Smooth muscle cell (in vitro differentiated cells): ENCODE results near the gene PTPRN2. TPM values are rescaled to one million over a fixed set of nuclear protein-coding genes. Genes with fewer than 3 reads are reported as not detected.

Source experiments
- DNase-seq: peaks from one replicate; lab custom pipeline; 2025; ENCODE audit not compliant: unreplicated experiment; lab: John Stamatoyannopoulos, UW
- H2AFZ ChIP-seq: fragments of 200-600 bp; sonication (generic); 2 replicates; pipeline ENCODE4 v1.6.0; 2016; ENCODE audit warnings: antibody characterized with exemption, low read depth, mild to moderate bottlenecking
- H3F3A ChIP-seq: fragments of 200-600 bp; sonication (generic); 2 replicates; pipeline ENCODE4 v1.6.0; 2017; ENCODE audit warnings: antibody characterized with exemption, low read depth
- H3K27ac ChIP-seq: fragments of 200-600 bp; sonication (generic); 2 replicates; pipeline ENCODE4 v1.5.1; 2016; ENCODE audit warnings: low read depth, mild to moderate bottlenecking
- H3K27me3 ChIP-seq: fragments of 200-600 bp; sonication (generic); 2 replicates; pipeline ENCODE4 v1.6.1; 2016; ENCODE audit warnings: low read depth, mild to moderate bottlenecking
- H3K36me3 ChIP-seq: fragments of 200-600 bp; sonication (generic); 2 replicates; pipeline ENCODE4 v1.5.1; 2016; ENCODE audit warnings: low read depth
- H3K4me1 ChIP-seq: fragments of 200-600 bp; sonication (generic); 2 replicates; pipeline ENCODE4 v1.5.1; 2016; ENCODE audit warnings: low read depth
- H3K4me2 ChIP-seq: fragments of 200-600 bp; sonication (generic); 2 replicates; pipeline ENCODE4 v1.6.0; 2016; ENCODE audit warnings: mild to moderate bottlenecking
- H3K4me3 ChIP-seq: fragments of 200-600 bp; sonication (generic); 2 replicates; pipeline ENCODE4 v1.5.1; 2016; ENCODE audit warnings: mild to moderate bottlenecking
- H3K79me2 ChIP-seq: fragments of 200-600 bp; sonication (generic); 2 replicates; pipeline ENCODE4 v1.6.0; 2016; ENCODE audit warnings: low read depth, mild to moderate bottlenecking
- H3K9ac ChIP-seq: fragments of 200-600 bp; sonication (generic); 2 replicates; pipeline ENCODE4 v1.6.0; 2016; ENCODE audit warnings: low read depth
- H3K9me3 ChIP-seq: fragments of 200-600 bp; sonication (generic); replicated peaks from 2 replicates; pipeline ENCODE4 v1.5.1; 2016; ENCODE audit warnings: low read depth
- H4K20me1 ChIP-seq: fragments of 200-600 bp; sonication (generic); 2 replicates; pipeline ENCODE4 v1.6.0; 2016; ENCODE audit warnings: low read depth
- WGBS: methylation state at CpG from one replicate; pipeline ENCODE4 v1.1.7; 2016; ENCODE audit warnings: low lambda C conversion rate; 5-methylcytosine and 5-hydroxymethylcytosine counted together
- polyA plus RNA-seq: library from polyadenylated mRNA; unstranded; fragments of >200 nt; fragmentation: Nextera tagmentation; extraction: Ambion mirVana; gene quantifications from 2 replicates; pipeline ENCODE4 v1.2.1, GENCODE V29; 2016
- total RNA-seq: library from RNA; depleted of rRNA; stranded (reverse); fragments of >200 nt; gene quantifications from 2 replicates; pipeline ENCODE4 v1.2.3, GENCODE V29; 2014
- TF ChIP-seq, protein P1 (sequence below): fragments of 200-600 bp; sonication (generic); IDR thresholded peaks from 2 replicates; pipeline ENCODE4 v1.5.1; 2017; ENCODE audit warnings: borderline replicate concordance, mild to moderate bottlenecking, antibody characterized with exemption; ENCODE audit not compliant: insufficient read depth, poor library complexity, severe bottlenecking

The PTPRN2 gene
- total and polyA plus RNA-seq, 2 experiments from 2014 or later: 0.09 to 0.87 TPM

- H3K27me3 ChIP-seq: no peaks in the 10 kb centered on the region
- no peak overlapping the region for H3K4me2 ChIP-seq
- no peaks in the 10 kb centered on the region for H3K79me2 ChIP-seq
- TF ChIP-seq, protein P1, sequence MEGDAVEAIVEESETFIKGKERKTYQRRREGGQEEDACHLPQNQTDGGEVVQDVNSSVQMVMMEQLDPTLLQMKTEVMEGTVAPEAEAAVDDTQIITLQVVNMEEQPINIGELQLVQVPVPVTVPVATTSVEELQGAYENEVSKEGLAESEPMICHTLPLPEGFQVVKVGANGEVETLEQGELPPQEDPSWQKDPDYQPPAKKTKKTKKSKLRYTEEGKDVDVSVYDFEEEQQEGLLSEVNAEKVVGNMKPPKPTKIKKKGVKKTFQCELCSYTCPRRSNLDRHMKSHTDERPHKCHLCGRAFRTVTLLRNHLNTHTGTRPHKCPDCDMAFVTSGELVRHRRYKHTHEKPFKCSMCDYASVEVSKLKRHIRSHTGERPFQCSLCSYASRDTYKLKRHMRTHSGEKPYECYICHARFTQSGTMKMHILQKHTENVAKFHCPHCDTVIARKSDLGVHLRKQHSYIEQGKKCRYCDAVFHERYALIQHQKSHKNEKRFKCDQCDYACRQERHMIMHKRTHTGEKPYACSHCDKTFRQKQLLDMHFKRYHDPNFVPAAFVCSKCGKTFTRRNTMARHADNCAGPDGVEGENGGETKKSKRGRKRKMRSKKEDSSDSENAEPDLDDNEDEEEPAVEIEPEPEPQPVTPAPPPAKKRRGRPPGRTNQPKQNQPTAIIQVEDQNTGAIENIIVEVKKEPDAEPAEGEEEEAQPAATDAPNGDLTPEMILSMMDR: no peak
- no peak overlapping the region for H3K27ac ChIP-seq
- no peaks in the 10 kb centered on the region for H4K20me1 ChIP-seq
- H3K36me3 ChIP-seq: no peaks in the 10 kb centered on the region
- H3K9ac ChIP-seq: no peak overlapping the region
- WGBS: 85% methylated on average over 6 of the region's 6 CpGs
- no peaks in the 10 kb centered on the region for H3K4me1 ChIP-seq
- no peak overlapping the region for H2AFZ ChIP-seq
- H3K4me3 ChIP-seq: no peak overlapping the region
- H3K9me3 ChIP-seq: no peaks in the 10 kb centered on the region
- no peak for DNase-seq
- no peaks in the 10 kb centered on the region for H3F3A ChIP-seq
Measured at GRCh38 chr7:158447151-158447505, 140.5 kb downstream of the PTPRN2 start.

- H3K9me3 ChIP-seq: no peaks in the 10 kb centered on the region
- no peaks in the 10 kb centered on the region for H4K20me1 ChIP-seq
- H3K4me1 ChIP-seq: no peaks in the 10 kb centered on the region
- no peaks in the 10 kb centered on the region for H3K79me2 ChIP-seq
- DNase-seq: no peak
- no peak overlapping the region for H3K4me3 ChIP-seq
- H3K27ac ChIP-seq: no peak overlapping the region
- H3K4me2 ChIP-seq: no peak overlapping the region
- no peak overlapping the region for H3K9ac ChIP-seq
- no peaks in the 10 kb centered on the region for H3F3A ChIP-seq
- WGBS: 93% methylated on average over 12 of the region's 12 CpGs
- no peaks in the 10 kb centered on the region for H3K27me3 ChIP-seq
- TF ChIP-seq, protein P1: no peak
- no peaks in the 10 kb centered on the region for H3K36me3 ChIP-seq
- H2AFZ ChIP-seq: no peak overlapping the region
Measured at GRCh38 chr7:158446706-158447105, 140.9 kb downstream of the PTPRN2 start.

- Histone ChIP-seq H3K4me3 (no peak overlapping the region), H3F3A (no peaks in the 10 kb centered on the region), H3K27ac (no peak overlapping the region), H3K27me3 (no peaks in the 10 kb centered on the region), H4K20me1 (no peaks in the 10 kb centered on the region), H3K4me2 (no peak overlapping the region), H2AFZ (no peak overlapping the region), H3K79me2 (no peaks in the 10 kb centered on the region), H3K4me1 (no peaks in the 10 kb centered on the region), H3K9ac (no peak overlapping the region), H3K36me3 (no peaks in the 10 kb centered on the region), H3K9me3 (no peaks in the 10 kb centered on the region)
- WGBS: 97% methylated on average over 13 of the region's 13 CpGs
- no peak for DNase-seq
- TF ChIP-seq, protein P1: no peak
Measured at GRCh38 chr7:158446281-158446680, 141.3 kb downstream of the PTPRN2 start.

- TF ChIP-seq, protein P1: no peak
- H3K4me1 ChIP-seq: no peaks in the 10 kb centered on the region
- no peaks in the 10 kb centered on the region for H4K20me1 ChIP-seq
- no peak overlapping the region for H2AFZ ChIP-seq
- no peaks in the 10 kb centered on the region for H3F3A ChIP-seq
- 89% methylated on average over 30 of the region's 30 CpGs for WGBS
- no peaks in the 10 kb centered on the region for H3K79me2 ChIP-seq
- no peaks in the 10 kb centered on the region for H3K9me3 ChIP-seq
- H3K4me2 ChIP-seq: no peak overlapping the region
- H3K9ac ChIP-seq: no peak overlapping the region
- no peak overlapping the region for H3K4me3 ChIP-seq
- H3K27ac ChIP-seq: no peak overlapping the region
- DNase-seq: no peak
- no peaks in the 10 kb centered on the region for H3K36me3 ChIP-seq
- no peaks in the 10 kb centered on the region for H3K27me3 ChIP-seq
Measured at GRCh38 chr7:158445421-158446175, 142.0 kb downstream of the PTPRN2 start.
